ENCODE results near the gene RPIA.
"Not testable (repeated sequence)": the region's sequence is repeated elsewhere in the genome, so short reads cannot be mapped to it uniquely, and the experiment has no call there.

RPIA gene

GRCh38 chr2:88795932-88796331, 104.5 kb downstream of the RPIA start:
- DNase-seq = not testable (repeated sequence)

DNA sequence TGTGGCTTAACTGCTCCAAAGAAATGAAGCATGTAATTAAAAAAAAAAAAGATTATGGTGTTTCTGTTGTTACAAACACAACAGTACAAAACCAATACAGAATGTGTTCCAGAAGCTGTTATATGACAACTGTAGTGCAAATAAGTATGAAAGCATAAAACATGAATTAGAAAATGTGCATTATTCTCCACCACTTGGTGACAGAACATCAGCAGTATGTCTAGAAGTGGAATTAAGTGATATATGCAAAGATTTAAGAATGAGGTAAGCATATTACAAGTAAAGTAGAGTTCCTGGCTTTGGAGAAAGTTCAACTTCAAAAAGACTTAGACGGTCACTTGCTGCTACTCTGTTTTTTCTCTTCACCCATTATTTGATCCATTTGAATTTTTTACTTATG, 105.0 kb downstream of the RPIA start:
- not testable (repeated sequence) for DNase-seq

GRCh38 chr2:88797164-88797563, 105.7 kb downstream of the RPIA start:
- DNase-seq = not testable (repeated sequence)
